IPS DF 4.7 (cell line): ENCODE data around the gene FADS3.

Experiments
- DNase-seq: peaks from one replicate; pipeline ENCODE4 v3.0.0-alpha.2; 2013; ENCODE audit warnings: low spot score; ENCODE audit errors: extremely low read depth

FADS3 gene

GRCh38 chr11:61862714-61863547 is 28.4 kb downstream of the FADS3 start:
- DNase-seq: no peak

GRCh38 chr11:61861634-61862033 is 29.7 kb downstream of the FADS3 start:
- no peak for DNase-seq

- DNase-seq: no peak
Observed at GRCh38 chr11:61860054-61860903, 31.1 kb downstream of the FADS3 start.

GRCh38 chr11:61855939-61856680 is 35.2 kb downstream of the FADS3 start:
- no peak for DNase-seq

- DNase-seq: no peak
Observed at GRCh38 chr11:61854966-61855714, 36.2 kb downstream of the FADS3 start.

GRCh38 chr11:61854206-61854895 is 37.0 kb downstream of the FADS3 start:
- no peak for DNase-seq

- DNase-seq: no peak
Observed at GRCh38 chr11:61853698-61854169, 37.6 kb downstream of the FADS3 start.

GRCh38 chr11:61851900-61852295 is 39.4 kb downstream of the FADS3 start:
- no peak for DNase-seq

GRCh38 chr11:61851113-61851899 is 40.0 kb downstream of the FADS3 start:
- DNase-seq: no peak

GRCh38 chr11:61850687-61851086 is 40.7 kb downstream of the FADS3 start:
- DNase-seq: no peak

- no peak for DNase-seq
Observed at GRCh38 chr11:61848631-61849030, 42.7 kb downstream of the FADS3 start.

GRCh38 chr11:61847914-61848581 is 43.3 kb downstream of the FADS3 start:
- DNase-seq: no peak

GRCh38 chr11:61846362-61847020 is 44.9 kb downstream of the FADS3 start:
- no peak for DNase-seq

GRCh38 chr11:61844909-61845565 is 46.3 kb downstream of the FADS3 start:
- no peak for DNase-seq

- no peak for DNase-seq
Observed at GRCh38 chr11:61842528-61842820, 48.9 kb downstream of the FADS3 start.

GRCh38 chr11:61841636-61842527 is 49.5 kb downstream of the FADS3 start:
- no peak for DNase-seq

- DNase-seq: no peak
Observed at GRCh38 chr11:61840371-61840770, 51.0 kb downstream of the FADS3 start.
